Esophagus squamous epithelium (tissue), 5 donors: Measurements from ENCODE around the gene CDKAL1. TPM values are rescaled to one million over a fixed set of nuclear protein-coding genes. Genes with fewer than 3 reads are reported as not detected.
"Not testable (repeated sequence)": the region's sequence is repeated elsewhere in the genome, so short reads cannot be mapped to it uniquely, and the experiment has no call there.

Source experiments
- DNase-seq: peaks from one replicate; lab custom pipeline; 2025; lab: John Stamatoyannopoulos, UW
- H3K27ac ChIP-seq, 4 donors: fragments of 200-600 bp; sonication (generic); one replicate each; pipeline ENCODE4 v1.5.1; 2016 to 2019; ENCODE audit warnings: mild to moderate bottlenecking in 1 of 4
- H3K27me3 ChIP-seq, 4 donors: fragments of 200-600 bp; sonication (generic); 1 replicate in 3 of 4; 2 replicates in 1 of 4; pipeline versions ENCODE4 v1.5.1 to v1.6.0; 2017 to 2021; ENCODE audit warnings: antibody characterized with exemption in 1 of 4
- H3K36me3 ChIP-seq, 3 donors: fragments of 200-600 bp; sonication (generic); one replicate each; pipeline ENCODE4 v1.5.1; 2016 to 2019
- H3K4me1 ChIP-seq, 3 donors: fragments of 200-600 bp; sonication (generic); one replicate each; pipeline ENCODE4 v1.5.1; 2017 to 2019
- H3K4me3 ChIP-seq, 4 donors: fragments of 200-600 bp; sonication (generic); 1 replicate in 3 of 4; 2 replicates in 1 of 4; pipeline ENCODE4 v1.5.1; 2016 to 2019; ENCODE audit warnings: mild to moderate bottlenecking in 2 of 4, moderate library complexity in 1 of 4
- H3K9me3 ChIP-seq, 3 donors: fragments of 200-600 bp; sonication (generic); one replicate each; pipeline ENCODE4 v1.5.1; 2016 to 2019
- CTCF ChIP-seq, 6 experiments: fragments of 450-650 bp in 4 of 6; fragments of 200-600 bp in 2 of 6; sonication (generic) in 2 of 6; IDR thresholded peaks; one replicate each; pipeline ENCODE4 v1.5.1; 2016 to 2019; ENCODE audit warnings: antibody characterized with exemption in 6 of 6, mild to moderate bottlenecking in 4 of 6, moderate library complexity in 4 of 6
- POLR2A ChIP-seq, 4 donors: fragments of 450-650 bp; IDR thresholded peaks; one replicate each; pipeline ENCODE4 v1.6.1; 2017; ENCODE audit warnings: antibody characterized with exemption in 4 of 4, mild to moderate bottlenecking in 4 of 4, moderate library complexity in 3 of 4
- WGBS, 2 donors: methylation state at CpG; one replicate each; pipeline ENCODE4 v1.1.5; 2018; 5-methylcytosine and 5-hydroxymethylcytosine counted together
- intact Hi-C: fragments of 100-400 bp; cut with DNase I; formaldehyde crosslinking; loops from one replicate; pipeline ENCODE4 v1.15.0; 2022
- total RNA-seq, 4 donors: library from RNA; depleted of rRNA; stranded (reverse); fragments of >200 nt; gene quantifications; one replicate each; pipeline ENCODE4 v1.1.0, GENCODE V29; 2016
- donor health status: DM: yes; HTN: yes; CAD: no.

CDKAL1 gene
- total RNA-seq, 4 donors from 2014 or later = 6.5 to 13.0 (median 10.7) TPM

DNA sequence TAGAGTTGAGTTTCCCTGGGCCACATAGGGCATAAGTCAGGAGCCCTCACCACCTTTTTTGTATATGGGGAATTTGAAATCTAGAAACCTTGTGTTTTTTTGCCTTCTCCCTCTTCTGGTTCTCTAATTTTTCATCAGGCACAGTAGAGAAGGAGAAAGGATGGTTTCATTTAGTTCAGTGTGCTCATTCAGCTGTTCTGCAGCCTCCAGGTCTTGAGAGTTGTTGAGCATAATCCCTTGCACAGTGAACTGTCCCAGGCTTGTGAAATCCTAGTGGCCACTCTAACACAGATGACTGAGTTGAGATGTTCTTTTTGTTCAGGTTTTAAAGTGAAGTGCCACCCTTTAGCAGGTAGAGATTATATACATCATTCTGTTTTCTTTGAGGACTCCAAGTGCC, 183.5 kb downstream of the CDKAL1 start:
- Histone ChIP-seq H3K27ac (no peak overlapping the region), H3K9me3 (no peaks in the 10 kb centered on the region), H3K36me3 (peaks cover 0 to under 1% (median 0%) of the 10 kb centered on the region in 3 donors), H3K27me3 (no peaks in the 10 kb centered on the region), H3K4me1 (no peaks in the 10 kb centered on the region), H3K4me3 (no peak overlapping the region)
- TF ChIP-seq CTCF (IDR thresholded peaks at IDR 0.05) = no peak
- intact Hi-C loops = no loop called here
- DNase-seq = no peak

DNA sequence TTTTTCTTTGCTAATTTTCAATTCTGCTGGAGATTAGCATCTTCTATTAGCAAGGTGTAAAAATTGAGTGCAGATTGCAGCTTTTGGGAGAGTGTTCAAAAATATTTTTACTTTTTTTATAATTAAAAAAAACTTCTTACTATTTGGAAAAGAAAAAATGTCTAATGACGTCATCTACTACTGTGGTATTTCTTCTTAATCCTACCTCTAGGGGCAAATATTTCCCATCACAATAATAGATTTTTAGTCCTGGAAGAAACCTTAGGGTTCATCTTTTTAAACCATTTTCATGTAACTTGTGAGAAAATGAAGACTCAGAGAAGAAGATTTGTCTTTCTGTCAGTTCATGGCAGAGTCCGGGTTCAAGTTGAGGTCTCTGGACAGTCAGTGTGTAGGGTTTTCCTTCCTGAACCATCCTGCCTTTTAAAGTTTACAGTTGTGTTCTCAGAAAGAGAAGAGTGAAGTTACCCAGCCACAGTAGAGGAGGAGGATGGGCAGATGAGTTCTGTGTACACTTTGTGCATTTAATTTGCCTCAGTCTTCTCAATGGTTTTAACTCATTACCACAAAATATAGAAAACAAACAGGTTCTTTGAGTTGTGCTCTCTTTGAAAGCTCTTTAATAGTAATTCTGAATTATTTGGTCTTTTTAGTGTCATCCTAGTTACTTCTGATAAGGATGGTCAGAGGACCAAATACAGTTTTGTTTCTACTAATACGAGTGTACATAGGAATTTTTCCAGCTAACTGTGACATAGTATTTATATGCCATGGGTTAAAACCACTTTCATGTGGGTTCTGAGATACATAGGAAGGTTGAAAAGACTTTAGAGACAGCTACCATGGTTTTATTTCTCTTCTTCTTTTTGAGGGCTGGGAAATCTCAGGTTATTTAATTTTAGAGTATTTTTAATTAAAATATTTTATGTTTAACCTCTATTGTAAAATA, 184.7 kb downstream of the CDKAL1 start:
- H3K27ac ChIP-seq = no peak overlapping the region
- 73 to 83% methylated on average over 3 of the region's 3 CpGs for WGBS, 2 donors
- intact Hi-C loops = no loop called here
- H3K4me3 ChIP-seq = no peak overlapping the region
- H3K27me3 ChIP-seq = no peaks in the 10 kb centered on the region
- H3K36me3 ChIP-seq = peaks cover 0 to 5% (median 0%) of the 10 kb centered on the region in 3 donors
- no peak for TF ChIP-seq POLR2A (IDR thresholded peaks at IDR 0.05)
- TF ChIP-seq CTCF (IDR thresholded peaks at IDR 0.05) = no peak
- DNase-seq = no peak
- H3K4me1 ChIP-seq = no peaks in the 10 kb centered on the region
- H3K9me3 ChIP-seq = no peaks in the 10 kb centered on the region

DNA sequence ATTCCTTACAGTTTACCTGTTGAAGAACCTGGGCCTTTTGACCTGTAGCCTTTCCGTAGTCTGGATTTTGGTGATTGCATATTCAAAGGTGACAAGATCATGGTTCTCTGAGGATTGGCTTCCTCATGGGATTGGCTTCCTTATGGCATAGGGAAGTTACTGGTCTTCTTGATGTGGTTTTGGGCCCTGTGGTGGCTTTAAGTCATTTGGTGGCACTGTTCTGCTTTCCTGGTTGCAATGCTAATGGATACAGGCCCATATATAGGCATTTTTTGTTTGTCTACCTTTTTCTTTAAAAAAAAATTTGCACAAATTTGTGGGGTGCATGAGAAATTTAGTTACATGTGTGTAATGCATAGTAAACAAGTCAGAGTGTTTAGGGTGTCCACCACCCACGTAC, 185.7 kb downstream of the CDKAL1 start:
- no peaks in the 10 kb centered on the region for H3K9me3 ChIP-seq
- H3K27me3 ChIP-seq = no peaks in the 10 kb centered on the region
- no peak overlapping the region for H3K4me3 ChIP-seq
- H3K4me1 ChIP-seq = no peaks in the 10 kb centered on the region
- no peak for TF ChIP-seq POLR2A (IDR thresholded peaks at IDR 0.05)
- TF ChIP-seq CTCF (IDR thresholded peaks at IDR 0.05) = no peak
- intact Hi-C loops = no loop called here
- H3K27ac ChIP-seq = no peak overlapping the region
- WGBS, 2 donors = 82 to 95% methylated on average over 2 of the region's 2 CpGs
- DNase-seq = no peak
- peaks cover 0 to 5% (median 0%) of the 10 kb centered on the region in 3 donors for H3K36me3 ChIP-seq

GRCh38 chr6:20721121-20721520, 186.9 kb downstream of the CDKAL1 start:
- H3K4me3 ChIP-seq, H3K27me3 ChIP-seq, DNase-seq, H3K36me3 ChIP-seq, H3K4me1 ChIP-seq, intact Hi-C loops, H3K9me3 ChIP-seq, H3K27ac ChIP-seq: not testable (repeated sequence)
- WGBS, 2 donors = 67 to 81% methylated on average over 3 of the region's 3 CpGs

- Histone ChIP-seq H3K4me3 (no peak overlapping the region), H3K4me1 (no peaks in the 10 kb centered on the region), H3K36me3 (peaks cover 0 to 5% (median 0%) of the 10 kb centered on the region in 3 donors), H3K27ac (no peak overlapping the region), H3K9me3 (no peaks in the 10 kb centered on the region), H3K27me3 (no peaks in the 10 kb centered on the region)
- no peak for DNase-seq
- WGBS, 2 donors = 71 to 81% methylated on average over 2 of the region's 2 CpGs
- intact Hi-C loops = no loop called here
- no peak for TF ChIP-seq CTCF (IDR thresholded peaks at IDR 0.05)
- no peak for TF ChIP-seq POLR2A (IDR thresholded peaks at IDR 0.05)
These were observed 188.2 kb downstream of the CDKAL1 start for GRCh38 chr6:20722455-20722854.
